ENCODE data around the gene WFDC1. TPM values are rescaled to one million over a fixed set of nuclear protein-coding genes. Genes with fewer than 3 reads are reported as not detected.

The WFDC1 gene
- total RNA-seq, 2 donors from 2014 or later = 60.9 to 80.8 TPM

DNA sequence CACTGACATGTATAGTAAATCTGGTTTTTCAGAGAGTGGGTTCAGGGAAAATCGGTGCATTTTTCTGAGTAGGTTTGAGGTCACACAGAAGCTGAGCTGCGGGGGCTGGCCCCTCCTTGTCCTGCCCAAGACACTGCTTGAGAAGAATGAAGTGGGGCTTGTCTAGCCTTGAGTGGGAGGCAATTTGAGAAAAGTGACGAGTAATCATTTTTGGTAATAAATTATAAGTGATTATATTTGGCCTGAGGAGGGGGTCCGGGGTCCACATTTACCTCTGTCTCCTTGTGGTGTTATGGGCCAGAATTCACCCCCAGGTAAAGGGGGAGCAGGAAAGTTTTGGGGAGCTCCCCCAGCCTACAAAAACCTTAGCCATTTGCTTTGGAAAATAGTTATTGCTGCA is 28.1 kb downstream of the WFDC1 start:
- no peak for DNase-seq (ENCODE audit: low spot score)
- H3K27me3 ChIP-seq (replicated peaks; ENCODE audit: insufficient read depth) = no peaks in the 10 kb centered on the region
- no peaks in the 10 kb centered on the region for H3K9me3 ChIP-seq
- no peak overlapping the region for H3K27ac ChIP-seq
- intact Hi-C loops (cut with DNase I) = no loop called here
- 88% methylated on average over 4 of the region's 4 CpGs for WGBS
- no peaks in the 10 kb centered on the region for H3K36me3 ChIP-seq
- no peaks in the 10 kb centered on the region for H3K4me1 ChIP-seq (replicated peaks)
- TF ChIP-seq, protein P1, sequence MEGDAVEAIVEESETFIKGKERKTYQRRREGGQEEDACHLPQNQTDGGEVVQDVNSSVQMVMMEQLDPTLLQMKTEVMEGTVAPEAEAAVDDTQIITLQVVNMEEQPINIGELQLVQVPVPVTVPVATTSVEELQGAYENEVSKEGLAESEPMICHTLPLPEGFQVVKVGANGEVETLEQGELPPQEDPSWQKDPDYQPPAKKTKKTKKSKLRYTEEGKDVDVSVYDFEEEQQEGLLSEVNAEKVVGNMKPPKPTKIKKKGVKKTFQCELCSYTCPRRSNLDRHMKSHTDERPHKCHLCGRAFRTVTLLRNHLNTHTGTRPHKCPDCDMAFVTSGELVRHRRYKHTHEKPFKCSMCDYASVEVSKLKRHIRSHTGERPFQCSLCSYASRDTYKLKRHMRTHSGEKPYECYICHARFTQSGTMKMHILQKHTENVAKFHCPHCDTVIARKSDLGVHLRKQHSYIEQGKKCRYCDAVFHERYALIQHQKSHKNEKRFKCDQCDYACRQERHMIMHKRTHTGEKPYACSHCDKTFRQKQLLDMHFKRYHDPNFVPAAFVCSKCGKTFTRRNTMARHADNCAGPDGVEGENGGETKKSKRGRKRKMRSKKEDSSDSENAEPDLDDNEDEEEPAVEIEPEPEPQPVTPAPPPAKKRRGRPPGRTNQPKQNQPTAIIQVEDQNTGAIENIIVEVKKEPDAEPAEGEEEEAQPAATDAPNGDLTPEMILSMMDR (IDR thresholded peaks at IDR 0.05) = no peak
- TF ChIP-seq POLR2AphosphoS5 (IDR thresholded peaks at IDR 0.05) = no peak
- TF ChIP-seq POLR2A (IDR thresholded peaks at IDR 0.05) = no peak
- H3K4me3 ChIP-seq = no peak overlapping the region

DNA sequence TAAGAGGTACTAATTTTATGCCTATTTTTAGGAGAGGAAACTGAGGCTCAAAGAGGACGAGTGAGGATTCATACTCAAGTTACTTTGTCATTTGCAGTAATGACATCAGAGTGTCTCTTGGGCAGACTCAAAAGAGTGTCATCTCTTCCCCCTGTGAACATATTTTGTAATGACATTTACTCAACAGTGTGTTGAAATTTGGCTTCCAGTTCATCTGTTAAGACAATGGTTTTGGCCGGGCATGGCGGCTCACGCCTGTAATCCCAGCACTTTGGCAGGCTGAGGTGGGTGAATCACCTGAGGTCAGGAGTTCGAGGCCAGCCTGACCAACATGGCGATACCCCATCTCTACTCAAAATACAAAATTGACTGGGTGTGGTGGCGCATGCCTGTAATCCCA is 28.9 kb downstream of the WFDC1 start:
- Histone ChIP-seq H3K4me3 (no peak overlapping the region), H3K9me3 (no peaks in the 10 kb centered on the region), H3K27ac (no peak overlapping the region), H3K4me1 (replicated peaks) (no peaks in the 10 kb centered on the region), H3K27me3 (replicated peaks; ENCODE audit: insufficient read depth) (no peaks in the 10 kb centered on the region), H3K36me3 (no peaks in the 10 kb centered on the region)
- WGBS = 85% methylated on average over 7 of the region's 7 CpGs
- DNase-seq (ENCODE audit: low spot score) = no peak
- intact Hi-C loops (cut with DNase I) = no loop called here
- TF ChIP-seq POLR2AphosphoS5 (IDR thresholded peaks at IDR 0.05) = no peak
- TF ChIP-seq POLR2A (IDR thresholded peaks at IDR 0.05) = no peak
- TF ChIP-seq, protein P1 (IDR thresholded peaks at IDR 0.05) = no peak

DNA sequence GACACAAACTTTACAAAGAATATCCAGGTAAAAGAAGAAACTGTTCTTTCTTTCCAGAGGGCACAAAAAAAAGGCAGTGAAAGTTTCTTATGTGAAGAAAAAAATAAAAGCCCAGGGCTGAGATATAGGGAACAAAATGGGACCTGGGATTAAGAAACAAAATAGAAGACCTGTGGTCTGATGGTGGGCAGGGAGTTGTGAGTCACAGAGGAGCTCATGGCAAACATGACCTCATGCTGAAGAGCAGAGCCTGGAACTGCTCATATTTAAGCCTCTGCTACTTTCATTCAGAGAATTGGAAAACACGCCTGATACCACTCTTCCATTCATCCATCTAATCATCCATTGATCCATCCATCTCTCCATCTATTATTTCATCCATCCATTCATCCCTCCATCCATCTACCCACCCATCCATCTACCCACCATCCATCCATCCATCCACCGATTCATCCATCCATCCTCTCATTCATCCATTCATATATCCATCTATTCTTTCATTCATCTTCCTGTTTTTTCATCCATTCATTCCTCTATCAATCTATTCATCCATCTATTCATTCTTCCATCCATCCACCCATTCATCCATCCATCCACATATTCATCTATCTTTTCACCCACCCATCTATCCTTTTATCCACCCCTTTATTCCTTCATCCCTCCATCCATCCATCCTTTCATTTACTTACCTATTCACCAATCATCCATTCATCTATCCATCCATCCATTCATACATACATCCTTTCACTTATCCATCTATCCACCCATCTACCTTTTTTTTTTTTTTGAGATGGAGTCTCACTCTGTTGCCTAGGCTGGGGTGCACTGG is 30.0 kb downstream of the WFDC1 start:
- H3K36me3 ChIP-seq = no peaks in the 10 kb centered on the region
- H3K4me3 ChIP-seq = no peak overlapping the region
- TF ChIP-seq, protein P1 (IDR thresholded peaks at IDR 0.05) = no peak
- TF ChIP-seq POLR2AphosphoS5 (IDR thresholded peaks at IDR 0.05) (no peak), POLR2A (IDR thresholded peaks at IDR 0.05) (no peak)
- intact Hi-C loops (cut with DNase I) = no loop called here
- no peaks in the 10 kb centered on the region for H3K27me3 ChIP-seq (replicated peaks; ENCODE audit: insufficient read depth)
- H3K9me3 ChIP-seq = no peaks in the 10 kb centered on the region
- H3K27ac ChIP-seq = no peak overlapping the region
- no peaks in the 10 kb centered on the region for H3K4me1 ChIP-seq (replicated peaks)
- 50% methylated on average over 2 of the region's 2 CpGs for WGBS
- no peak for DNase-seq (ENCODE audit: low spot score)

DNA sequence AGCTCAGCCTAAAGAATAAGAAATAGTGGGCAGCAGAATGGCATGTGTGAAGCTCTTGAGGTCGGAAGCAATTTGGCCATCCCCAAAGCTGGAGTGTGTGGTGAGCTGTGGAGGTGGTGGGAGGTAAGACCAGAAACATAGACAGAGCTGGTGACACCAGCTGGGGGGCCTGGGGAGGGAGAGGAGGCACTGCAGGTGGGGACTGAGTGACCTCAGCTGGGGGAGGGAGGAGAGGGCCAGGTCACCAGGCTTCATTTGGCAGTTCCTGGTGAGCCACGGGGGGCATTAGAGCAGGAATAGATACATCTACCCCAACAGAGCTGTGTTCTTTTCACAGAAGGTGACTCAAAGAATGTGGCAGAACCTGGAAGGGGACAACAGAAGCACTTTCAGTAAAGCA is 31.9 kb downstream of the WFDC1 start:
- no peak for DNase-seq (ENCODE audit: low spot score)
- H3K9me3 ChIP-seq = no peaks in the 10 kb centered on the region
- intact Hi-C loops (cut with DNase I) = no loop called here
- H3K4me3 ChIP-seq = no peak overlapping the region
- H3K27ac ChIP-seq = no peak overlapping the region
- no peaks in the 10 kb centered on the region for H3K4me1 ChIP-seq (replicated peaks)
- no peaks in the 10 kb centered on the region for H3K27me3 ChIP-seq (replicated peaks; ENCODE audit: insufficient read depth)
- no peaks in the 10 kb centered on the region for H3K36me3 ChIP-seq
- TF ChIP-seq, protein P1 (IDR thresholded peaks at IDR 0.05) = no peak
- TF ChIP-seq POLR2A (IDR thresholded peaks at IDR 0.05) = no peak
- TF ChIP-seq POLR2AphosphoS5 (IDR thresholded peaks at IDR 0.05) = no peak
- 66% methylated on average over 2 of the region's 2 CpGs for WGBS

DNA sequence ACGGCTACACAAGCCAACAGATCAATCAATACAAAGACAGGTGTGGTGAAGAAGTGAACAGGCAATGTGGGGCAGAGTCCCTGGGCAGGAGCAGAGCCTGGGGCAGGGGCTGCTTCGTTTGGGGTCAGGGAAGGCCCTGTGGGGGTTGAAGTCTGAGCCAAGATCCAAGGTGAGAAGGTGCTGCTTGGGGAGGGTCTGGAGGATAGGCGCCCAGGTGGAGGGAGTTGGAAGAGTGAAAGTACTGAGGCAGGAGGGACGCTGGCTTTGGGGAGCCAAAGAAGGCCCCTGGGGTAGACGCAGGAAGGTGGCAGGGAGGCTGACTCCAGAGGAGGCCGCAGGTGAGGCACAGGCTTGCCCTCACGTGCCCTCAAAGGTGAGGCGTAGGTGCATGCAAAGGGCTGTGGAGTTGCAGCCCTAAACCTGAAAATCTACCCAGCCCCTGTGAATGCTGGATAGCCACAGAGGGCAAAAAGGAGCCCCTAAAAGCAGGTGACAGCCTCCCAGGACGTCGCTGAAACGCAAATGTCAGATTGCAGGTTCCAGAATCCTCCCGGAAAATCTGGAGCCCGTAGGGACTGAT is 33.3 kb downstream of the WFDC1 start:
- 81% methylated on average over 13 of the region's 13 CpGs for WGBS

More for the DNA sequence above, 33.3 kb downstream of the WFDC1 start:
- intact Hi-C loops (cut with DNase I) = no loop called here
- H3K36me3 ChIP-seq = no peaks in the 10 kb centered on the region
- no peak for TF ChIP-seq POLR2AphosphoS5 (IDR thresholded peaks at IDR 0.05)
- no peak for TF ChIP-seq POLR2A (IDR thresholded peaks at IDR 0.05)
- TF ChIP-seq, protein P1 (IDR thresholded peaks at IDR 0.05) = no peak
- H3K27ac ChIP-seq = no peak overlapping the region
- H3K27me3 ChIP-seq (replicated peaks; ENCODE audit: insufficient read depth) = no peaks in the 10 kb centered on the region
- no peaks in the 10 kb centered on the region for H3K4me1 ChIP-seq (replicated peaks)
- DNase-seq (ENCODE audit: low spot score) = no peak
- no peak overlapping the region for H3K4me3 ChIP-seq
- H3K9me3 ChIP-seq = no peaks in the 10 kb centered on the region
